NCI-H187 (cell line): ENCODE data around the gene GRIP2.

Experiments
- DNase-seq, 2 experiments: peaks; one replicate each; lab custom pipeline; 2025; lab: John Stamatoyannopoulos, UW

The GRIP2 gene

GRCh38 chr3:14506626-14507304 is 33.4 kb downstream of the GRIP2 start:
- no peak for DNase-seq

GRCh38 chr3:14505803-14506500 is 34.2 kb downstream of the GRIP2 start:
- no peak for DNase-seq

GRCh38 chr3:14505001-14505802 is 34.9 kb downstream of the GRIP2 start:
- DNase-seq = no peak

GRCh38 chr3:14503706-14504065 is 36.5 kb downstream of the GRIP2 start:
- DNase-seq = no peak

- DNase-seq = no peak
These were observed 37.0 kb downstream of the GRIP2 start for GRCh38 chr3:14503033-14503705.

- no peak for DNase-seq
These were observed 37.7 kb downstream of the GRIP2 start for GRCh38 chr3:14502472-14502871.

- no peak for DNase-seq
These were observed 42.8 kb downstream of the GRIP2 start for GRCh38 chr3:14497321-14497720.

- DNase-seq = no peak
These were observed 43.8 kb downstream of the GRIP2 start for GRCh38 chr3:14496351-14496750.

- no peak for DNase-seq
These were observed 45.2 kb downstream of the GRIP2 start for GRCh38 chr3:14494973-14495300.

- DNase-seq = no peak
These were observed 45.7 kb downstream of the GRIP2 start for GRCh38 chr3:14494279-14494972.

GRCh38 chr3:14492948-14493881 is 46.9 kb downstream of the GRIP2 start:
- no peak for DNase-seq

- DNase-seq = no peak
These were observed 48.5 kb downstream of the GRIP2 start for GRCh38 chr3:14491396-14492190.

- DNase-seq = no peak
These were observed 49.3 kb downstream of the GRIP2 start for GRCh38 chr3:14490831-14491230.

GRCh38 chr3:14490255-14490654 is 49.9 kb downstream of the GRIP2 start:
- DNase-seq = no peak

- DNase-seq = no peak
These were observed 50.5 kb downstream of the GRIP2 start for GRCh38 chr3:14489641-14490040.

GRCh38 chr3:14488286-14489041 is 51.7 kb downstream of the GRIP2 start:
- DNase-seq = no peak

GRCh38 chr3:14487821-14488220 is 52.3 kb downstream of the GRIP2 start:
- DNase-seq = no peak

GRCh38 chr3:14487086-14487485 is 53.1 kb downstream of the GRIP2 start:
- DNase-seq = no peak

- no peak for DNase-seq
These were observed 53.7 kb downstream of the GRIP2 start for GRCh38 chr3:14486460-14486859.
